Measurements from ENCODE around the gene LYRM2.

LYRM2 gene

GRCh38 chr6:89562093-89562973, 76.2 kb downstream of the LYRM2 start:
- TF ChIP-seq EZH2phosphoT487 (conservative IDR thresholded peaks at IDR 0.05; ENCODE audit: low read length) = no peak
- TF ChIP-seq CTCF (IDR thresholded peaks at IDR 0.05; ENCODE audit: insufficient read depth, low read length, poor library complexity, severe bottlenecking) = no peak
- H3K9ac ChIP-seq (ENCODE audit: low read length) = no peak overlapping the region
- H3K4me2 ChIP-seq (ENCODE audit: low read depth, low read length, poor library complexity, severe bottlenecking) = no peak overlapping the region
- no peaks in the 10 kb centered on the region for H3K79me2 ChIP-seq (ENCODE audit: insufficient read depth, low read length)
- no peaks in the 10 kb centered on the region for H3K36me3 ChIP-seq (ENCODE audit: low read length)
- no peak overlapping the region for H2AFZ ChIP-seq (ENCODE audit: low read depth, low read length, severe bottlenecking)
- H3F3A ChIP-seq (ENCODE audit: insufficient read depth) = no peaks in the 10 kb centered on the region
- no peaks in the 10 kb centered on the region for H3K9me2 ChIP-seq (replicated peaks; ENCODE audit: insufficient read depth, low read length)
- no peaks in the 10 kb centered on the region for H3K27me3 ChIP-seq (ENCODE audit: low read length)
- H3K27ac ChIP-seq (ENCODE audit: low read depth, low read length) = no peak overlapping the region
- H3K4me3 ChIP-seq (ENCODE audit: insufficient read depth, low read length, poor library complexity, severe bottlenecking) = no peak overlapping the region
- no peaks in the 10 kb centered on the region for H4K20me1 ChIP-seq (ENCODE audit: low read depth, low read length)
- 0 out of 2 replicates have a peak, but pooled peaks cover 2% of the 10 kb centered on the region for H3K9me3 ChIP-seq (ENCODE audit: insufficient read depth, low read length)

GRCh38 chr6:89559487-89559886, 79.1 kb downstream of the LYRM2 start:
- Histone ChIP-seq H3K27me3 (ENCODE audit: low read length) (no peaks in the 10 kb centered on the region), H3K4me3 (ENCODE audit: insufficient read depth, low read length, poor library complexity, severe bottlenecking) (no peak overlapping the region), H3K36me3 (ENCODE audit: low read length) (no peaks in the 10 kb centered on the region), H3K27ac (ENCODE audit: low read depth, low read length) (no peak overlapping the region), H2AFZ (ENCODE audit: low read depth, low read length, severe bottlenecking) (no peak overlapping the region), H3K9me2 (replicated peaks; ENCODE audit: insufficient read depth, low read length) (no peaks in the 10 kb centered on the region), H3K79me2 (ENCODE audit: insufficient read depth, low read length) (no peaks in the 10 kb centered on the region), H3F3A (ENCODE audit: insufficient read depth) (no peaks in the 10 kb centered on the region), H3K4me2 (ENCODE audit: low read depth, low read length, poor library complexity, severe bottlenecking) (no peak overlapping the region), H3K9me3 (ENCODE audit: insufficient read depth, low read length) (0 out of 2 replicates have a peak, but pooled peaks cover 4% of the 10 kb centered on the region), H4K20me1 (ENCODE audit: low read depth, low read length) (no peaks in the 10 kb centered on the region), H3K9ac (ENCODE audit: low read length) (no peak overlapping the region)
- TF ChIP-seq CTCF (IDR thresholded peaks at IDR 0.05; ENCODE audit: insufficient read depth, low read length, poor library complexity, severe bottlenecking) (no peak), EZH2phosphoT487 (conservative IDR thresholded peaks at IDR 0.05; ENCODE audit: low read length) (no peak)

GRCh38 chr6:89555806-89556205, 82.7 kb downstream of the LYRM2 start:
- Histone ChIP-seq H3K36me3 (ENCODE audit: low read length) (no peaks in the 10 kb centered on the region), H4K20me1 (ENCODE audit: low read depth, low read length) (no peaks in the 10 kb centered on the region), H3K4me2 (ENCODE audit: low read depth, low read length, poor library complexity, severe bottlenecking) (no peak overlapping the region), H3K9ac (ENCODE audit: low read length) (no peak overlapping the region), H3K79me2 (ENCODE audit: insufficient read depth, low read length) (no peaks in the 10 kb centered on the region), H3K9me3 (ENCODE audit: insufficient read depth, low read length) (0 out of 2 replicates have a peak, but pooled peaks cover 4% of the 10 kb centered on the region), H3K4me3 (ENCODE audit: insufficient read depth, low read length, poor library complexity, severe bottlenecking) (no peak overlapping the region), H2AFZ (ENCODE audit: low read depth, low read length, severe bottlenecking) (no peak overlapping the region), H3K27me3 (ENCODE audit: low read length) (no peaks in the 10 kb centered on the region), H3K27ac (ENCODE audit: low read depth, low read length) (no peak overlapping the region), H3K9me2 (replicated peaks; ENCODE audit: insufficient read depth, low read length) (no peaks in the 10 kb centered on the region), H3F3A (ENCODE audit: insufficient read depth) (no peaks in the 10 kb centered on the region)
- no peak for TF ChIP-seq CTCF (IDR thresholded peaks at IDR 0.05; ENCODE audit: insufficient read depth, low read length, poor library complexity, severe bottlenecking)
- TF ChIP-seq EZH2phosphoT487 (conservative IDR thresholded peaks at IDR 0.05; ENCODE audit: low read length) = no peak

All from SU-DHL-6 (cell line).